GM12891 (cell line): ENCODE data around the gene RTN3. TPM values are rescaled to one million over a fixed set of nuclear protein-coding genes. Genes with fewer than 3 reads are reported as not detected.
"Not testable (repeated sequence)": the region's sequence is repeated elsewhere in the genome, so short reads cannot be mapped to it uniquely, and the experiment has no call there.

ENCODE experiments used
- DNase-seq: peaks from one replicate; pipeline ENCODE4 v3.0.0; 2011; ENCODE audit warnings: low spot score; ENCODE audit not compliant: insufficient read length
- FAIRE-seq: peaks from 2 replicates; lab custom pipeline; 2011; peaks lifted over from hg19 to GRCh38; lab: Jason Lieb, UNC
- PAX5 ChIP-seq: IDR thresholded peaks from 2 replicates; pipeline ENCODE4 v1.6.1; 2011; ENCODE audit warnings: low read length, moderate library complexity, mild to moderate bottlenecking; ENCODE audit not compliant: insufficient read depth, severe bottlenecking
- POLR2A ChIP-seq: IDR thresholded peaks from 2 replicates; pipeline ENCODE4 v1.6.1; 2011; ENCODE audit warnings: low read depth, low read length, control low read depth
- POLR2AphosphoS5 ChIP-seq: IDR thresholded peaks from 2 replicates; pipeline ENCODE4 v1.6.1; 2011; ENCODE audit warnings: low read depth, low read length, control low read depth
- POU2F2 ChIP-seq: IDR thresholded peaks from 2 replicates; pipeline ENCODE4 v1.6.1; 2011; ENCODE audit warnings: low read depth, mild to moderate bottlenecking, control low read depth, low read length, moderate library complexity
- SPI1 ChIP-seq: IDR thresholded peaks from 2 replicates; pipeline ENCODE4 v1.6.1; 2011; ENCODE audit warnings: low read depth, low read length, control low read depth
- TAF1 ChIP-seq: IDR thresholded peaks from 2 replicates; pipeline ENCODE4 v1.6.1; 2011; ENCODE audit warnings: low read depth, low read length, control low read depth
- polyA plus RNA-seq: library from polyadenylated mRNA; unstranded; fragments of >200 nt; gene quantifications from one replicate; pipeline ENCODE4 v1.2.1, GENCODE V29; 2012; ENCODE audit warnings: low read depth, missing spikeins, inconsistent platforms; ENCODE audit not compliant: missing spikeins

Gene RTN3, protein sequence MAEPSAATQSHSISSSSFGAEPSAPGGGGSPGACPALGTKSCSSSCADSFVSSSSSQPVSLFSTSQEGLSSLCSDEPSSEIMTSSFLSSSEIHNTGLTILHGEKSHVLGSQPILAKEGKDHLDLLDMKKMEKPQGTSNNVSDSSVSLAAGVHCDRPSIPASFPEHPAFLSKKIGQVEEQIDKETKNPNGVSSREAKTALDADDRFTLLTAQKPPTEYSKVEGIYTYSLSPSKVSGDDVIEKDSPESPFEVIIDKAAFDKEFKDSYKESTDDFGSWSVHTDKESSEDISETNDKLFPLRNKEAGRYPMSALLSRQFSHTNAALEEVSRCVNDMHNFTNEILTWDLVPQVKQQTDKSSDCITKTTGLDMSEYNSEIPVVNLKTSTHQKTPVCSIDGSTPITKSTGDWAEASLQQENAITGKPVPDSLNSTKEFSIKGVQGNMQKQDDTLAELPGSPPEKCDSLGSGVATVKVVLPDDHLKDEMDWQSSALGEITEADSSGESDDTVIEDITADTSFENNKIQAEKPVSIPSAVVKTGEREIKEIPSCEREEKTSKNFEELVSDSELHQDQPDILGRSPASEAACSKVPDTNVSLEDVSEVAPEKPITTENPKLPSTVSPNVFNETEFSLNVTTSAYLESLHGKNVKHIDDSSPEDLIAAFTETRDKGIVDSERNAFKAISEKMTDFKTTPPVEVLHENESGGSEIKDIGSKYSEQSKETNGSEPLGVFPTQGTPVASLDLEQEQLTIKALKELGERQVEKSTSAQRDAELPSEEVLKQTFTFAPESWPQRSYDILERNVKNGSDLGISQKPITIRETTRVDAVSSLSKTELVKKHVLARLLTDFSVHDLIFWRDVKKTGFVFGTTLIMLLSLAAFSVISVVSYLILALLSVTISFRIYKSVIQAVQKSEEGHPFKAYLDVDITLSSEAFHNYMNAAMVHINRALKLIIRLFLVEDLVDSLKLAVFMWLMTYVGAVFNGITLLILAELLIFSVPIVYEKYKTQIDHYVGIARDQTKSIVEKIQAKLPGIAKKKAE
- polyA plus RNA-seq: 33.7 TPM

GRCh38 chr11:63681321-63682065 lies at the start of gene RTN3:
Gene RTN3, plus strand, starts transcription at chr11:63681500. Its CDS starts 137 bp downstream, at chr11:63681637.
- FAIRE-seq: peak; percentile 99
- TF ChIP-seq TAF1 (peak; percentile 90), POLR2AphosphoS5 (peak; percentile 91), PAX5 (peak; percentile 69), POU2F2 (peak; percentile 80), POLR2A (peak; percentile 92), SPI1 (no peak)
- peak; percentile 93 for DNase-seq

DNA sequence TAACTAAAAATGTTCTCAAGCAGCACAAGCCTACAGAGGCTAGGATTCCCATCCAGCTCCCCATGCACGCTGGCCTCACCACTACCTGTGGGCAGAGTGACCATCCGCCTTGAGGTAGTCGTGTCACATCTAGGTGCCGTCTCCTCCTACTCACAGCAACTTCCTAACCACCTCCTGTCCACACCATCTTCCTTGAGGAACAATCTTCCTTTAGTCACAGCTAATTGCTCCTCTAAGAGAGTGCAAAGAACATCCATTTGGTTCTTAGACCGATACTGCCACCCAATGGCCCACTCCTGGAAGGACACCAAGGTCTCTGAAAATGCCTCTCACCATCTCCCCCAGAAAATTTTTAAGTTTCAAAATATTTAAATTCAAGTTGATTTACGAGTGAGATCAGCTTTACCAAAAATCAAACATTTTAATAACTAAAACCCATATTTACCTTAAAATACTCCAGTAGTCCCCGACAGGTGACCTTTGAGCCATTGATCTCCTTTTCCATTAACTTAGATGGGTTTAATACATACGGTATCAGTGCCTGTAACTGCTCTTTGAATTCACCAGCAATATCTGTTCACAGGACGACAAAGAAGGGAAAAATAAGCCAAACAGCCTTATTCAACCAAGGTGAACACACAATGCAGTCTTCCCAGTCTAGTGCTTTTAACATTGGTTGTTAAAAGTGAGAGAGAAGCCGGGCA lies 45.4 kb upstream of the RTN3 start:
- TF ChIP-seq POU2F2 (no peak), TAF1 (no peak), POLR2AphosphoS5 (no peak), POLR2A (no peak), SPI1 (no peak), PAX5 (no peak)
- DNase-seq: peak; percentile 37
- FAIRE-seq: peak; percentile 75

DNA sequence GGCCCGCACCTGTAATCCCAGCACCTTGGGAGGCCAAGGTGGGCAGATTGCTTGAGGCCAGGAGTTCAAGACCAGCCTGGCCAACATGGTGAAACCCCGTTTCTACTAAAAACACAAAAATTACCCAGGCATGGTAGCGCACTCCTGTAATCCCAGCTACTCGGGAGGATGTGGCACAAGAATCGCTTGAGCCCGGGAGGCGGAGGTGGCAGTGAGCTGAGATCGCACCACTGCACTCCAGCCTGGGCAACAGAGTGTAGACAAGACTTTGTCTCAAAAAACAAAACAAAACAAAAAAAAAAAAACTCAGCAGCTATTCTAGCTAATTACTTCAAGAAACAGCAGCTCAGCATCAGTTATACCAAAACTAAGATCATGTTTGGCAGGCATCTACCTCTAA lies 42.9 kb upstream of the RTN3 start:
- FAIRE-seq, DNase-seq: not testable (repeated sequence)

GRCh38 chr11:63639199-63639832 lies 42.0 kb upstream of the RTN3 start:
- TF ChIP-seq POLR2AphosphoS5 (no peak), TAF1 (no peak)
- no peak for DNase-seq
- FAIRE-seq: no peak

DNA sequence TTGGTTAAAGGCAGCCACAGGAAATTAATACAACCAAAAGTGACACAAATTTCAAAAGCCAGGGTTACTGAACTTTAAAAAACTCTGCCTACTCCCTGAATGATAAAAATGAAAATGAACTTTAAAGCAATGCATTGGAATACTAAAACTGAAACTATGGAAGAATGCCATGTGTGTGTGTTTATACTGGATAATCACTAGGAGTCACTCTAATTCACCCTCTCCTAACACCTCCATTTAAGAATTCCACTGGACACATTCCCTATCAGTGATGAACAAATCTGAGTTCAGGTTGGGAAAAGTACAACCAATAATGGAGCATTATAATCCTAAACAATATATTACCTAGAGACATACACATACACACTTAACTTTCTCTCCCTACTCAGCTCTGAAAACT lies 39.6 kb upstream of the RTN3 start:
- no peak for DNase-seq
- FAIRE-seq: no peak
- no peak for TF ChIP-seq PAX5
- TF ChIP-seq SPI1: no peak
- TF ChIP-seq POLR2AphosphoS5: no peak

GRCh38 chr11:63643205-63643604 lies 38.1 kb upstream of the RTN3 start:
- TF ChIP-seq POU2F2 (no peak), POLR2A (no peak), PAX5 (no peak), POLR2AphosphoS5 (no peak), SPI1 (no peak), TAF1 (no peak)
- FAIRE-seq (no peak), DNase-seq (no peak)

DNA sequence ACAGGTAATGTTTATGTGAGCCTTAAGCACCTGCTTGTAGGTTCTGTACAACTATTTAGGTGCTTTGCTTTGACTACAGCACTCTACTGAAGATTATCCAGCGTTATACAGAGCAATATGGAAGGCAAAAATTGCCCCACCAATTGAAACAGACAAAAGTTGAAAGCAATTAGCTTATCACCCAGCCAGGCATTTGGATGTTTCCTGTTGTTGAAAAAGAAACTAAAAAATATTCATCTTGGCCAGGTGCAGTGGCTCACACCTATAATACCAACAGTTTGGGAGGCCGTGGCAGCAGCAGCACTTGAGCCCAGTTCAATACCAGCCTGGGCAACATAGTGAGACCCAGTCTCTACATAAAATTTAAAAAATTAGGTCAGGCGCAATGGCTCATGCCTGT lies 28.6 kb upstream of the RTN3 start:
- DNase-seq: no peak
- no peak for TF ChIP-seq SPI1
- TF ChIP-seq PAX5: no peak
- no peak for TF ChIP-seq POU2F2
- TF ChIP-seq POLR2A: no peak
- no peak for TF ChIP-seq TAF1
- TF ChIP-seq POLR2AphosphoS5: no peak
- FAIRE-seq: no peak

GRCh38 chr11:63660972-63661371 lies 20.3 kb upstream of the RTN3 start:
- FAIRE-seq (peak; percentile 50), DNase-seq (no peak)
- TF ChIP-seq PAX5: no peak
- TF ChIP-seq POLR2A: no peak
- TF ChIP-seq POLR2AphosphoS5: no peak
- TF ChIP-seq POU2F2: no peak
- TF ChIP-seq SPI1: no peak
- TF ChIP-seq TAF1: no peak

DNA sequence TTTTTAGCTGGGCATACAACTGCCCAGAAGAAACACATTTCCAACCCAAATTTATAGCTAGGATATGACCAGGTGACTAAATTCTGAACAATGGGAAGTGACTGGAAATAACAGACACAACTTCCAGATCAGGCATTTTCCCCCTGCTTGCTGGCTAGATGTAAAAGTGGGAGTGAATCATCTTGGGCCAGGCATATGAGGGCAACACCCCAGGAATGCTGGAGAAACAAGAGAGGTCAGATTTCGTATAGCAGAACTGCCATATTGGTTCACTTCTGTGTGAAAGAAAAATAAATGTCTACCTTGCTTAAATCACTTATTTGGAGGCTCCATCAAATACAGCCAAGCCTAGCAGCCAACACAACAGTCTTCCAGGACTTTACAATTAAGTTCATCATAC lies 17.5 kb upstream of the RTN3 start:
- TF ChIP-seq TAF1 (no peak), PAX5 (no peak), SPI1 (no peak), POU2F2 (no peak), POLR2A (no peak), POLR2AphosphoS5 (no peak)
- DNase-seq: no peak
- no peak for FAIRE-seq
